CD4-positive, alpha-beta T cell treated with Interleukin-17A for 1 hour (primary cell): ENCODE results near the gene OSBPL2.

Source experiments
- DNase-seq: peaks from one replicate; pipeline ENCODE4 v3.0.0-alpha.2; 2020

OSBPL2 gene

DNA sequence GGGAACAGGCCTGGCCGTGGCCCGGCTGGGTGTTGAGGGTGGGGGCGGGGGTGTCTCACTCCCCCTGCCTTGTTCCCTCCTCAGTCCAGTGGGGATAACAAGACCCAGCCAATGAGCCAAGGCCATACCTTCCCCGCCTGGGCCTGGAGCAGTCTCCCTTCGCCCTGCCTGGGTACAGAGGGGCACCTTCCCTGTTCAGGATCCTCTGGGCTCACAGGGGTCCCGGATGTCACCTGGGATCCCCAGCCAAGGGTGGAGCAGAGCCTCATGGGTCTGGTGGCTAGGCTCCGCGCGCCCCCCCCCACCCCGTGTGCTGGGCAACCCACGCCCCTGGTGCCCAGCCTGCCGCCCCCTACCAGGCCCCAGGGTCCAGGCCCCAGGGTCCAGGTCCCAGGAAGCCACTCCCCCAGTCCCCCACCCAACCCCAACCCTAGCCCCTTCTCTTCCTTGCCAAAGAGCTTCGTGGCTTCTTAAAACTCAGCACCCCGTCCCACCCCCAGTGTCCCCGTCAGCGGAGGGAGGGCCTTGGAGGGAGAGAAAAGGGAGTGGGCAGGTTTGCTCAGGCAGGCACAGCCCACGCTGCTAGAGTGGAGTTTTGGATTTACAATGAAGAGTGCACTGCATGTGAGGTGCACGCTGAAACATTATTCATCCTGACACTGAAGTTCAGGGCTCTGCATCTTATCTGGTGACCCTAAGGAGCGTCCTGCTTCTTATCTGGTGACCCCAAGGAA is 30.1 kb upstream of the OSBPL2 start:
- no peak for DNase-seq

DNA sequence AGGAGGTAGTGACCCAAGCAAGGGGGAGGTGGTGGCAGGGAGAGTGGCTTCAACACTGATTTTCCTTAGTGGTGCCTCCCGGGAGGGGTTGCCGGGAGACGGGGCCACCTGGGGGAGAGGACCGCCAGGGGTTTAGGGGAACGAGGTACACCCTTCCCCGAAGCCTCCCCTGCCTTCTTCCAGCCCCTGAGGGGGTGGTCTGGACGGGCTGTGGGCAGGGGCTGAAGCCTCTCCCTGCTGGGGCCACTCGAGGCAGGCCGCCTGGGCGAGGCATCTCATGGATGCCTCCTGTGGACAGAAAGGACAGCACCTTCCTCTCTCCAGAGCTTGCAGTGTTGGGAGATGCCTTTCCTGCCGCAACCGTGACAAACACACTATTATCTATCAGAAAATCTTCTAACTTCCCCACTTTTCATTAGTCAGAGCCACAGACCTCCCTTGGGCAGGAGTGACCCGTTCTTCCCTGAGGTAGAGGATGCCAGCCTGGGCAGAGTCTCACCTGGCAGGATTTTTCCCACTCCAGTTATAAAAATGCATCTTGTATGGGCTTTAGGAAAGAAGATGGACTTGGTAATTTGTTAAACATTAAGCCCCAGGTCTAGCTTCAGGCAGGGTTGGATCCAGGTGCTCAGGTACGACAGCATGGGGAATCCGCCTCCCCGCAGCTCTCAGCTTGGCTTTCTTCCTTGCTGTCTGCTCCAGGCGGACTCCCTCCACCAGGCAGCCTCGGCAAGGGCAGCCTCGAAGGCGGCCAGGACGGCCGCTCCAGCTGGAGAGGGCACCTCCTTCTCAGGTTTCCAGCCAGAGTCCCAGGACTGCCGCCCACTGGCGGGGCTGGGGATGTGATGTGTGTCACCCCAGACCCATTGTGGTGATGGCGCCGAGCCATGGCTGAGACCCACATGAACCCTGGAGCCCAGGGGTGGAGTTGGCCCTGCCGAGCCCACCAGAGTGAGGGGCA is 29.2 kb upstream of the OSBPL2 start:
- no peak for DNase-seq

DNA sequence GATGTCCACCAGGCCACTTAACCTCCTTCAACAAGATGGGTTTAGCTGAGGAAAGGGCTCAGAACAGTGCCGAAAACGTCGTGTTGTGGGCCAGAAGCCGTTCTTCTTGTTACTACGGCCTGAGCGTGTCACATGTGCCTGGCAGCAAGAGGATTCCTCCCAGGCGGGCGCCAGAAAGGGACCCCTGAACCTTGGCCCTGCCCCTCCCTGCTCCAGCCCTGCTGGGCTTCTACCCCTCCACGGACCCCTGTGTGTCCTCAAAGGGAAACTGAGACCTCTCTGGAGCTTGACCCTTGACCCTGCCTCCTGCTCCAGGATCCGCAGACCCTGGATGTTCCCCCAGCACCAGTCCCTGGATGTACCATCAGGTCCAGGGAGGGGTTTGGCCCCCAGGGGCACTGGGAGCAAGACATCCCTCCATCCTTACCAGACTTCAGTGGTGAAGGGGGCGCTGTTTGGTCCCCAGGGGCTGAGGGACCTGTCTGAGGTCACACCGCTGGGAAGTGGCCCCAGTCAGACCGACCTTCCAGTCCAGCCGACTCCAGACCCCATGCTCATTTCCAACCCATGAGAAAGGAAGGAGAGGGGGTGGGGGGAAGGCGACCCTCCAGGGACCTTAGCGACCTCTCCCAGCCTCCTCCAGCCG is 28.3 kb upstream of the OSBPL2 start:
- DNase-seq, result no peak

DNA sequence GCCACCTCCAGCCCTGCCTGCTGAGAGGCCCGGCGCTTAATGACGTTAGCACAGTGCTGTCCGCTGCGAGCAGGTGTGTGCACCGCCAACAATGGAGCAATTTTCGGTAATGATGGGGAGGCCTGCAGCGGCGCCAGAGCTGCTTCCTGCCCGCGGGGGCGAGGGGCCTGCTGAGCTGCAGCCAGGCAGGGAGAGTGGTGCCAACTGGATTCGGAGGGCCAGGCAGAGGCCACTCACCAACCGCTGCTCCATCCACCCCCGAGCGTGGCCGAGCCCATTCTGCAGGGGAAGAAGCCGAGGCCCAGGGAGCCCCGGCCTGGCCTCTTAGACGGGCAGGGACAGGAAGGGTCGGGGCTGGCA is 27.8 kb upstream of the OSBPL2 start:
- no peak for DNase-seq

DNA sequence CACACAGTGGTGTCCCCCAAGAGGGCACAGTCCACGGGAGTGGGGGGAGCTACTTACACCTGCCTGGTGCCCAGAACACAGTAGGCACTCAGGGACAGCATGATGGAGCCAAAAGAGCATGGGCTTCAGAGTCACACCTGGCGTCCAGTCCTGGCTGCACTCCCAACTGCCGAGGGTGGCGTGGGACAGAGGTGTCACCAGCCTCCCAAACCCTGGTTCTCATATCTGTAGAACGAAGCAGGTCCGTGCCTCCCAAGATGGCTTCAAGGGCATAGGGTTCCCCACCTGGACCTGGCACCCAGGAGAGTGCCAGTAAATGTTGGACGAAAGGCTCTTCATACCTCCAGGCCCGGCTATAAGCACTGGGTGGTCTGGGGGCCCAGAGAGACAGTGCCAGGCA is 27.1 kb upstream of the OSBPL2 start:
- DNase-seq, result no peak

DNA sequence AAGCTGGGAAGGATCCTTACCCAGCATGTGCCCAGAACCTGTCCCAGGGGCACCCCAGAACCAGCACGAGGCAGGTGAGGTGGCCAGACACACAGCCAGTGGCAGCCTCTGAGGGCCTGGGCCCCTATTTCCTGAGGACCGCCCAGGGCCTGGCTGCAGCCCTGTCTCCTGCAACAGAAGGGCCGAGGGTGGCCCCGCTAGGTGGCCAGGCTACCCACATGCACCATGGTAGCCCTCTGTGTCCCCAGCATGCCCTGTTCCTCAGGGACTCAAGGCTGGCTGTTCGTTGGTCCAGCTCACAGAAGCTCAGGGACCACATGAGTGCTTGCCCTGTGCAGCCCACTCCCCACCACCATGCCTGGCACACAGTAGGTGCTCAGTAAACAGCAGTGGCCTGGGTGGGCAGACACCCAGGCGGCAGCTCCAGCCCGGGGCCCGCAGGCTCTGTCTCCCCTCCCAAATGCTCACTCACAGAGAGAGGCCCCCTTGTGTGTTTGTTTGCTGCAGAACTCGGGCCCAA is 26.5 kb upstream of the OSBPL2 start:
- no peak for DNase-seq

DNA sequence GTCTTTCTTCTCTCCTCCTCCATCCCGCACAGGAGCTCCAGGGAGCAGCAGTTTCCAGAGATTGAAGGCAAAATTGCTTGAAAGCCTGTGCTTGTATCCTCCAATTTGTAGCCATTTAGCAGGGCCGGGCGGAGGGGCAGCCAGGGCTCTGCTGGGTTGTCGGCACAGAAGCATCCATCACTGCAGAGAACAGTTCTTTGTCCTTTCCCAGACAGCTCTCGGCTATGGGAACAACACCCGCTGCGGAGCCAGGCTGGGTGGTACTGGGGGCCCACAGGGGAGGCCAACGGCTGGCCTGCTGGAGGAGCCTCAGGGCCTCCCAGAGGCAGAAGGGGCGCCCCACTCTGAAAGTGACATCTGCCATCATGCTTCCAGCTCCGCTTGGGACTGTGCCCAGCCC is 26.0 kb upstream of the OSBPL2 start:
- no peak for DNase-seq

DNA sequence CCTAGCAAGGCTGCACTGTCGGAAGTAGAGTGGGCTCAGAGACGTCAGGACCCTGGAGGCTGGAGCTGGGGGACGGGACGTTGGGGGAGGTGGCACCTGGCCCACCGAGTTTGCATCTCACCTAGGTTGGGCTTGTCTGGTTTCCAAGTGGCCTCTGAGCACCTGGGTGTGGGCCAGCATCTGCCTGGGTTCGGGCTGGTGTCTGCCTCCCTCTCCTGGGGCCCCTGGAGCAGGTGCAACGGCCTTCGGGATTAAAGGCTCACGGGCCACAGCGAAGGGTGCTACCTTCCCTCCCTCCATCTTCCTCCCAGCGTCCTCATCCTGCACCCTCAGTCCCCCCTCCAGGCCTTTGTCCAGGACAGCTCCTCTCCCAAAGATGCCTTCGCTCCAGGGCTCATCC is 24.3 kb upstream of the OSBPL2 start:
- no peak for DNase-seq

DNA sequence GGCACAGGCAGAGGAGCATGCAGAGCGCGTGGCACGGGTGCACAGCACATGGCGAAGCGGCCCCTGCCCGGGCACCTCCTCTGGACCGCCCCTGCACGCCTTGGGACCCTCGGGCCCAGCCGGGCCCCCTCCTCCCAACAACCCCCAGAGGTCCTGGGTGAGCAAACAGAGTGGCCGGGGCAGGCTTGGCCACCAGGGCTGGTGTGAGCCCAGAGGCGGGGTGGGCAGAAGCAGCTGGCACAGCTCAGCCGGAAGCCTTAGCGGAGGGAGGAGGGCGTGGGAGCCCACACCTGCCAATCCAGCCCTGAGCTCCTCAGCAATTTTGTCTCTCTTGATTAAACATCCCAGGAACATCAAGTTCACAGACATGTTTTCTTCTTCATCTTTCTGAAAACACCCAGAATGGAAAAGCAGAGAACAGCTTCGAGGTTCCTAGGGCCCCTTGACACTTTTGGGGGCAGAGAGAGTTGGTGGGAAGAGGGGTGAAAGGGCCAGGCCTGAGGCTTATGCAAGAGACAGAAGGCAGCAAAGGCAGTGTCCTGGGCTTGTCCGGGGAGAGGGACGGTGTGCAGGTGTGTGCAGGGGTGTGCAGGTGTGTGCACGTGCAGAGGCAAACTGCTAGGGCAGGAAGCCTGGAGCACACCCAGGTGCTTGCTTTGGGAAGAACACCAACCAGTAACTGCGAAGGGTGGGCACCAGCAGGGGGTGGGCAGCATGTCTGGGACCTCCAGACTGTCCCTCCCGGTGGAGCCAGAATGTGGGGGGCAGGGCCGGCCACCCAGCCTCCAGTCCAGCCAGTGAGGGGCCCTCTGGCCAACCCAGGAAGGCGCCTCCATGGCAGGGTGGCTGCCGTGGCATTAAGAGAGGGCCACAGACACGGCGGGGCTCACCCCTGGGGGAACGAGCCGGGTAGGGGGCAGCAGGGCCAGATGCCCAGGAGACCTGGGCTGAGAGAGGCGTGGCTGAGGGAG is 23.0 kb upstream of the OSBPL2 start:
- DNase-seq, result no peak

DNA sequence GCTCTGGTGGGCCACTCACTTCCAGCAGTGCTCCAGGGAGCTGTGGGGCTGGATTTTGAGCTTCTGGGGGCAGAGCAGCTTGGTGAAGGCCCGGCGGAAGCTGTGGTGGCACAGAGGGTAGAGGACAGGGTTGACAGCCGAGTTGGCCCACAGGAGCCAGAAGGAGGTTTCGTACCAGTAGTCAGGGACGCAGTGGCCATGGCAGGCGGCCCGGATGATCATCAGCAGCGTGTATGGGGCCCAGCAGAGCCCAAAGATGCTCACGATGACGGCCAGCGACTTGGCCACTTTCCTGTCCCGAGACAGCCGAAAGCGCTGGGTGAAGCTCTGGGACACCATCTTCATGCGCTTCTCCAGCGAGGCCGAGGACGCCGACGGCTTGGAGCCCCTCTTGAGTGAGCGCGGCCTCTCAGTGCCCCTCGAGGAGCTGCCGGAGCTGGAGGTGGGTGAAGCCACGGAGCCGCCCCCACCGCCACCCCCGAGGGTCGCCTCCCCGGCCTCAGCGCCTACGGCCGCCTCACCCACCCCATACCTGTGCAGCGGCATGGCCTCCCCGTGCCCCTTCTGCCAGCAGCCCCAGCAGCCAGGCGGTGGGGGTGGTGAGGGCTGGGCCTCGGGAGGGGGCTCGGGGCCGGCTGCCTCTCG is 22.2 kb upstream of the OSBPL2 start:
- DNase-seq, result no peak

DNA sequence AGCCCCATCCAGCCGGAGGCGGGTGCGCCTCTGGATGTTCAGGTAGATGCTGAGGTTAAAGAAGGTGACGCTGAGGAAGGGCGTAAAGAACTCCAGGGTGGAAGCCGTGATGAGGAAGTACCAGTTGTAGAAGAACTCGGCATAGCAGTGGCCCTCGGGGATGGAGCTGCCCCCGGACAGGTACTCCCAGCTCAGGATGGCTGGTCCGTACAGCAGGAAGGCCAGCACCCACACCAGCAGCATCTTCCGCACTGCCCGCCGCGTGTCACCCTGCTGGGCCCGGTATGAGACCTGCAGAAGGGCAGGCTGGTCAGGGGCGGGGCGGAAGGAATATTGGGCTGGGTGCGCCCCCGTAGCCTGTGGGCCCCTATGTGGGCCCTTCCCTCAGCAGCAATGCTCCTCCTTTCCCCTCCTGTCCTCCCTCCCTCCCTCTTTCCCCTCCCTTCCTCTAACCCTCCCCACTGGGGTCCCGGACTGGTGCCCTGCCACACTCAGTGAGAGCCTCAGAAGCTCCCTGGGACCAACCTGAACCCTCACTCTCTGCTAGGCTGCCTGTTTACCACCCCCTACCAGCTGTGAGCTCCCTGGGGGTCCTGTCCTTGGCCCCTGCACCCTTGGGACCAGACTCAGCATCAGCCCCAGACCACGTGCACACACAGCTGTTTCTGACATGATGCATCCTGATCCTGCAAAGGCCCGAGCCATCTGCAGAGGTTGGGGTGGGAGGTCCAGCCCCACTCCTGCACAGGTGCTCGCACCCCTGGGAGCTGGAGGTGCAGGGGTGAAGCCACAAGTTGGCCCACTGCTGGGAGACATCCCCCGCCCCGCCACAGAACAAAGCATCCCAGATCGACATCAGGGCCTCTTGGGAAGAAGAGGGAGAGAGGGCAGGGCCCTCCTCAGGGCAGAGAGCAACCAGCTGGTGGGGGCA is 21.4 kb upstream of the OSBPL2 start:
- no peak for DNase-seq

DNA sequence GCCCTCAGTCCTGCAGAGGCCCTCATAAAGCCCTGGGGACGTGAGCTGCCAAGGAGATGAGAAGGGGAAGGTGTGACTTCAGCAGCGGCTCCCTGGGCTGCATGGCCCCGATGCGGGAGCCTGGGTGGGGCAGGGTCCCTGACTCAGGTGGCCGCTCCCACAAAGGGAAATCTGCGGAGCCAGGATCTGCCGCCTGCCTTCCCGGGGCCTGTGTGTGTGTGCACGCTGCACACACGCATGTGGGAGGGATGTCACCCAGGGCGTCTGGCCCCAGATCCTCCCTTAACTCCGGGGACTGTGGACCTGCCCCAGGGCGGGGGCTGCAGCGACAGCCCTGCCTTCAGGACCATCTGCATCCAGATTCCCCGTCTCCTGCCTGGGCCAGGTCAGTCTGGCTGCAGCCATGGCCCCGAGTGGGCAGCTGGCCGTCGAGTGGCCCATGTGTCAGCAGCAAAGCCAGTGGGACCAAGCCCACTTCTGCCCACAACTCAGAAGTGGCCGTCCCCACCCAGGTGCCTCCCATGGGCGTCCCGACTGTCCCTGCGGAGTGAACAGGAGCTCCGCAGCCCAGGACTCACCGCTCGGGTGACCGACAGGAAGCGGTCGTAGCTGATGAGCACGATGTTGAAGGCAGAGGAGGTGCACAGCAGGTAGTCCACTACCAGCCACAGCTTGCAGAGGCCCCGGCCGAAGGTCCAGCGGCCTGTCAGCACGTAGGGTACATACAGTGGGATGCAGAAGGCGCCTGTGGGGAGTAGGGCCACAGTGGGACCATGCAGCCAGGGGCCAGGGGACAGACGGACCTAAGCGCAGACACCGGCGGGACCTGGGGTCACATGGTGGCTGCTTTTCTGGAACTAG is 20.2 kb upstream of the OSBPL2 start:
- no peak for DNase-seq

DNA sequence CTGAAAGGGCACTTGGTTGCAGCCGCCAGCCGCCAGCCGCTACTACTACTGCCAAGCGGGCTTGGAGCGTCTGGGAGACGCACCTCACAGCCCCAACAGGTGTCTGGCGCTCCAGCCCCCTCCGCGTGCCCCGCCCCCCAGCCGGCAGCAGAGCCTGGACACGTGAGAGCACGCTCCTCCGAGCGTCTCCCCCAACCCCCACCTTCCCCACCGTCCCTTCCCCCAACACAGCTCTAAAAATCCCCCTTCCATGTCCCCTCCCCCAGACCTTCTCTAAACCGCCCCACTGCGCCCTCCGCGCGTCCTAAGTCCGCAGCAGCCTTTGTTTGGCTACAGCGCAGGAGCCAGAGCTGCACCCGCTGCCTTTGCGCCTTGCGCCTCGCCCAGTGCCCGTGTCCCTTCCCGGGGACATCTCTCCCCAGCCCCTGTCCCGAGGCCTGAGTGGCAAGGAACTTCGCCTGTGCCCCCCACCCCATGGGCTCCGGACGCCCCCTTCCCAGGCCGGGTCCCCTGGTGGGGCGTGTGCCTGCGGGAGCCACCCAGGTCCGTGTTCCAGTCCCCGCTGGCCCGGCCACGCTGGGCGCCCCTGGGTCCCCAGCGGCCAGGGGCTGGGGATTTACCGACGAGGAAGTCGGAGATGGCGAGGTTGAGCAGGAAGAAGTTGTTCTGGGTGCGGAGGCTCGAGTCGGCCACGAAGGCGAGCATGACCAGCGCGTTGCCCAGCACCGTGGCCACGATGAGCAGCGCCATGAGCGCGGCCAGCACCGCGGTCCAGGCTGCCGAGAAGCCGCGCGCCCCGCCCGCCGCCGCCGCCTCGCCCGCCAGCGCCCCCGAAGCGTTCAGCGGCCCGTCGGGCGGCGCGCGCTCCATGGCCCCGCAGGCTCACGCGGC is 19.0 kb upstream of the OSBPL2 start:
- no peak for DNase-seq

DNA sequence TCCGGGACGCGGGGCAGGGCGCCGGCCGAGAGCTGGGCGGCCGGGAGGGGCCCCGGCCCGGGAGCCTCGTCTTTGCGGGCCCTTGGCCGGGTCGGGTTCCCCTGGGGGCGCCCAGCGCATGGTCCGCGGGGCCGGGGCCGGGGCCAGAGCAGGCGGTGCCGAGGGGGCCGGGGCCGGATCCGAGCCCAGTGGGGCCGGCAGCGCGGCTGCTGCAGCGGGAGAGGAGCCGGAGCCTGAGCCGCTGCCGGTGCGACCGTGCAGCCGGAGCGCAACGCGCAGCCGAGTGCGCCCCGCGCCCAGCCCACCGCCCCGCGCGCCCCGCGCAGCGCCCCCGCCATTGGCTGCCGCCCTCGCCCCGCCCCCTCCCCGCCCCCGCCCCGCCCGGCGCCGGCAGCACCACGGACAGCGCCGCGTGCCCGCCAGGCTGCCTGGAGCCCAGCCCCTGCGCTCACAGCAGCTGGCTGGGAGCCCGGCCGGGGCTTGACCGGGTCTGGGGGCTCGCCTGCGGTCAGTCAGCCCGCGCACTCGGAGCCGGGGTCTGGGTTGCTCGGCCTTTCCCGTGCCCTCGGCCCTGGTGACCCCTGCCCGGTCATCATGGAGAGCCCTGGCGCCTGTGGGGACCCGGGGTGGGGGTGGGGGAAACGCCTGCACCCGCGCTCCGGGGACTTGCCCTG is 18.2 kb upstream of the OSBPL2 start, which contains the start of gene HRH3:
TSS of gene HRH3 (minus strand) at position 287 of the 674 bp plus-strand sequence. CDS start 308 bp downstream, outside the sequence.
- peak; percentile 52 for DNase-seq

DNA sequence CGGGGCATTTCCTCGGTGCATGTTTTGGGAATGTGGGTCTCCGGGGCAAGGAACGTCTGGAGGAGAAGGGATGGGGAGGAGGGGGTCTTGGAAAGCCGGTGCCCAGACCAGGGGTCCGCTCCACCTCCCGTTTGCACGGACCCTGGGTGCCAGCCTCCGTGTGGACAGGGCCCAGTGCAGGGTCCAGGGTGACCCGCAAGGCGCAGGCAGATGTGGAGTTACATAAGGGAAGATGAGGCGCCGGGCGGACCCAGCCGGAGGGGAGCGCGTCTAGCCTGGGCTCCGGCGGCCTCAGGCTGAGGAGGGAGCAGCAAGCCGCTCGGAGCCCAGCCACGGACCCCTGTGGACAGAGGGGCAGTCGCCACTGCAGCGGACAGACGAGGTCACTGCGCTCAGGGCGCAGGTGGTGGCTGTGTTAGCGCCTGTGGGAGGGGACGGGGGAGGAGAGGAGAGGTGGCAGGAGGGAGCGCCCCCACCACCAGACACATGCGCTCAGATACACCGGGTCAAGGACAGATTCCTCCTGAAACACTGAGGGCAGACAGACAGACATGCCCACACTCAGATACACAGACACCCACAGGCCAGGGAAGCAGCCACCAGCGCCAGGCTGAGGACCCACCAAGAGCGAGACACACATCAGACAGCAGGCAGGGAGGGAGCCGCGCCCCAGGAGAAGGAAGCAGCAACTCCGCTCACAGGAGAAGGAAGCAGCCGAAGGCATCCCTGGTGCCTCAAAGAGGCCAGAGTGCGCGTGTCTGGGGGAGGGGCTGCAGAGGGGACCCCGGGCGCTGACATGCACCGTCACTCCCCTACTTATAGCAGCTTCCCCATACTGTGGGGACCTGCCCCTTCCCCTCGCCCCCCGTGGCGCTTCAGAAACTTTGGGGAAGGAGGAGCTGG is 17.4 kb upstream of the OSBPL2 start:
- DNase-seq, result no peak

DNA sequence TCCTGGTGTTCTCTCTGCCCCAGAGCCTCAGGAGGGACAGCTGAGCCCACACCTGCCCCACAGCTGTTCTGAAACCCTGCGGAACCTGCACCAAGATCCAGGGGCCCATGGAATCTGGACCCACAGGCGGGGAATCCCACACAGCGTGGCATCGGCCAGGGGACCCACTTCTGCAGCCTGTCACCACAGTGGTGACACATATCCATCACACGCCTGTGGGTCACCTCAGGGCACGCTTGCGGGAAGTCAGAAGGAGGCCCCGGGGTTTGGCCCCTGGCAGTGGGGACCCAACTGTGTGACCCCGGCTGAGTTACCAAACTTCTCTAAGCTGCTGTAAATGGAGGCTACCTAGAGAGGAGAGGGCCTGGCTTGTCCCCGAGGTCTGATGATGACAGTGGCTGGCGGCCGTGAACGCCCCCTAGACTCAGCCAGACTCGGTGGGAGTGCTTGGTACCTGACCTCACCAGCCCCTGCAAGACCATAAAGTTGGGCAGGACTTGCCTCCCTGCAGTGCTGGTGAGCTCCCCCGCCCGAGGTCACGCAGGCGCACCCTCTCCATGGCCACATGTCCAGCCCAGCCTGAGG is 16.0 kb upstream of the OSBPL2 start:
- DNase-seq, result no peak
